Measurements from ENCODE around the gene LYZL1. TPM values are rescaled to one million over a fixed set of nuclear protein-coding genes. Genes with fewer than 3 reads are reported as not detected.

The LYZL1 gene
- total RNA-seq, 1 experiment from 2014 or later = not detected

GRCh38 chr10:29248158-29248557, 40.7 kb upstream of the LYZL1 start (continued):
- no peak for TF ChIP-seq ZNF532 (CRISPR knock-in tag; IDR thresholded peaks at IDR 0.05; ENCODE audit: borderline replicate concordance)
- TF ChIP-seq, protein P1, sequence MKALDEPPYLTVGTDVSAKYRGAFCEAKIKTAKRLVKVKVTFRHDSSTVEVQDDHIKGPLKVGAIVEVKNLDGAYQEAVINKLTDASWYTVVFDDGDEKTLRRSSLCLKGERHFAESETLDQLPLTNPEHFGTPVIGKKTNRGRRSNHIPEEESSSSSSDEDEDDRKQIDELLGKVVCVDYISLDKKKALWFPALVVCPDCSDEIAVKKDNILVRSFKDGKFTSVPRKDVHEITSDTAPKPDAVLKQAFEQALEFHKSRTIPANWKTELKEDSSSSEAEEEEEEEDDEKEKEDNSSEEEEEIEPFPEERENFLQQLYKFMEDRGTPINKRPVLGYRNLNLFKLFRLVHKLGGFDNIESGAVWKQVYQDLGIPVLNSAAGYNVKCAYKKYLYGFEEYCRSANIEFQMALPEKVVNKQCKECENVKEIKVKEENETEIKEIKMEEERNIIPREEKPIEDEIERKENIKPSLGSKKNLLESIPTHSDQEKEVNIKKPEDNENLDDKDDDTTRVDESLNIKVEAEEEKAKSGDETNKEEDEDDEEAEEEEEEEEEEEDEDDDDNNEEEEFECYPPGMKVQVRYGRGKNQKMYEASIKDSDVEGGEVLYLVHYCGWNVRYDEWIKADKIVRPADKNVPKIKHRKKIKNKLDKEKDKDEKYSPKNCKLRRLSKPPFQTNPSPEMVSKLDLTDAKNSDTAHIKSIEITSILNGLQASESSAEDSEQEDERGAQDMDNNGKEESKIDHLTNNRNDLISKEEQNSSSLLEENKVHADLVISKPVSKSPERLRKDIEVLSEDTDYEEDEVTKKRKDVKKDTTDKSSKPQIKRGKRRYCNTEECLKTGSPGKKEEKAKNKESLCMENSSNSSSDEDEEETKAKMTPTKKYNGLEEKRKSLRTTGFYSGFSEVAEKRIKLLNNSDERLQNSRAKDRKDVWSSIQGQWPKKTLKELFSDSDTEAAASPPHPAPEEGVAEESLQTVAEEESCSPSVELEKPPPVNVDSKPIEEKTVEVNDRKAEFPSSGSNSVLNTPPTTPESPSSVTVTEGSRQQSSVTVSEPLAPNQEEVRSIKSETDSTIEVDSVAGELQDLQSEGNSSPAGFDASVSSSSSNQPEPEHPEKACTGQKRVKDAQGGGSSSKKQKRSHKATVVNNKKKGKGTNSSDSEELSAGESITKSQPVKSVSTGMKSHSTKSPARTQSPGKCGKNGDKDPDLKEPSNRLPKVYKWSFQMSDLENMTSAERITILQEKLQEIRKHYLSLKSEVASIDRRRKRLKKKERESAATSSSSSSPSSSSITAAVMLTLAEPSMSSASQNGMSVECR (CRISPR knock-in tag; IDR thresholded peaks at IDR 0.05; ENCODE audit: borderline replicate concordance) = no peak
- no peak for TF ChIP-seq FOXJ3 (CRISPR knock-in tag; IDR thresholded peaks at IDR 0.05; ENCODE audit: borderline replicate concordance)

- H3K9me3 Mint-ChIP-seq = peaks cover 9% of the 10 kb centered on the region
- CTCF ChIA-PET = no interaction called here
- ATAC-seq (no peak), DNase-seq (ENCODE audit: low spot score) (no peak)
- H3K27ac Mint-ChIP-seq = no peak overlapping the region
- TF ChIP-seq TCF7 (CRISPR knock-in tag; IDR thresholded peaks at IDR 0.05; ENCODE audit: low read depth) (no peak), PREB (CRISPR knock-in tag; IDR thresholded peaks at IDR 0.05; ENCODE audit: borderline replicate concordance) (no peak)
- H3K4me3 Mint-ChIP-seq = no peak overlapping the region
- H3K4me1 Mint-ChIP-seq = peaks cover 2% of the 10 kb centered on the region; the same call in 1 of the 2 replicates
- peaks cover 4% of the 10 kb centered on the region; the same call in 1 of the 2 replicates for H3K36me3 Mint-ChIP-seq
- POLR2A ChIA-PET = no interaction called here
- no peaks in the 10 kb centered on the region for H3K27me3 Mint-ChIP-seq (ENCODE audit: low read depth)
Measured at GRCh38 chr10:29249018-29249417, 39.9 kb upstream of the LYZL1 start.

- Mint-ChIP-seq H3K9me3 (peaks cover 9% of the 10 kb centered on the region), H3K36me3 (peaks cover 4% of the 10 kb centered on the region; the same call in 1 of the 2 replicates), H3K4me1 (peaks cover 10% of the 10 kb centered on the region), H3K27ac (no peak overlapping the region), H3K4me3 (no peak overlapping the region), H3K27me3 (ENCODE audit: low read depth) (no peaks in the 10 kb centered on the region)
- ATAC-seq (no peak), DNase-seq (ENCODE audit: low spot score) (no peak)
- TF ChIP-seq NFYB (CRISPR knock-in tag; conservative IDR thresholded peaks at IDR 0.05; ENCODE audit: low read depth) (no peak), GABPB1 (CRISPR knock-in tag; IDR thresholded peaks at IDR 0.05) (no peak), NFATC4 (CRISPR knock-in tag; IDR thresholded peaks at IDR 0.05) (no peak)
- POLR2A ChIA-PET = no interaction called here
- CTCF ChIA-PET = no interaction called here
Measured at GRCh38 chr10:29250066-29250465, 38.8 kb upstream of the LYZL1 start.
